Activated naive CD8-positive, alpha-beta T cell (primary cell): ENCODE measurements around the gene HARS2.
"Not testable (repeated sequence)": the region's sequence is repeated elsewhere in the genome, so short reads cannot be mapped to it uniquely, and the experiment has no call there.

ENCODE experiments used
- H3K27ac Mint-ChIP-seq: one replicate; pipeline ENCODE4 v1.8.0; 2021; ENCODE audit warnings: mixed read lengths
- H3K27me3 Mint-ChIP-seq: one replicate; pipeline ENCODE4 v1.8.0; 2021; ENCODE audit warnings: mixed read lengths
- H3K36me3 Mint-ChIP-seq: one replicate; pipeline ENCODE4 v1.8.0; 2021; ENCODE audit warnings: mixed read lengths
- H3K4me1 Mint-ChIP-seq: one replicate; pipeline ENCODE4 v1.8.0; 2021; ENCODE audit warnings: low read depth, mixed read lengths
- H3K4me3 Mint-ChIP-seq: one replicate; pipeline ENCODE4 v1.8.0; 2021; ENCODE audit warnings: mild to moderate bottlenecking, mixed read lengths
- H3K9me3 Mint-ChIP-seq: one replicate; pipeline ENCODE4 v1.8.0; 2021; ENCODE audit warnings: low read depth, mixed read lengths

The HARS2 gene

DNA sequence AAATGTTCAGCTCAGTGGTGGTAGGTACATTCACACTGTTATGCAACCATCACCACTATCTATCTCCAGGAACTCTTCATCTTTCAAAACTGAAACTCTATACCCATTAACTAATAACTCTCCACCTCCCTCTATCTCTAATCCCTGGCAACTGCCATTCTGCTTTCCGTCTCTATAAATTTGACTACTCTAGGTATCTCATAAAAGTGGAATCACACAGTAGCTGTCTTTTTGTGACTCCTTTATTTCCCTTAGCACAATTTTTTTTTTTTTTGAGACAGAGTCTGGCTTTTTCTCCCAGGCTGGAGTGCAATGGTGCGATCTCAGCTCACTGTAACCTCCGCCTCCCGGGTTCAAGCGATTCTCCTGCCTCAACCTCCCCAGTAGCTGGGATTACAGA, 30.1 kb downstream of the HARS2 start:
- H3K27me3 Mint-ChIP-seq, H3K36me3 Mint-ChIP-seq, H3K4me1 Mint-ChIP-seq: not testable (repeated sequence)

GRCh38 chr5:140725799-140726471, 34.7 kb downstream of the HARS2 start:
- Mint-ChIP-seq H3K36me3 (no peaks in the 10 kb centered on the region), H3K9me3 (no peaks in the 10 kb centered on the region), H3K27me3 (peaks cover 10% of the 10 kb centered on the region), H3K4me1 (peaks cover 8% of the 10 kb centered on the region), H3K27ac (peak overlapping the region; percentile 83), H3K4me3 (peak overlapping the region; percentile 86)

More for the DNA sequence above, 30.1 kb downstream of the HARS2 start:
- H3K9me3 Mint-ChIP-seq, H3K27ac Mint-ChIP-seq, H3K4me3 Mint-ChIP-seq: not testable (repeated sequence)

GRCh38 chr5:140733098-140733497, 41.8 kb downstream of the HARS2 start:
- Mint-ChIP-seq H3K36me3 (peaks cover 5% of the 10 kb centered on the region), H3K27ac (no peak overlapping the region), H3K4me3 (no peak overlapping the region), H3K9me3 (peaks cover 12% of the 10 kb centered on the region), H3K4me1 (no peaks in the 10 kb centered on the region), H3K27me3 (peaks cover 35% of the 10 kb centered on the region)

DNA sequence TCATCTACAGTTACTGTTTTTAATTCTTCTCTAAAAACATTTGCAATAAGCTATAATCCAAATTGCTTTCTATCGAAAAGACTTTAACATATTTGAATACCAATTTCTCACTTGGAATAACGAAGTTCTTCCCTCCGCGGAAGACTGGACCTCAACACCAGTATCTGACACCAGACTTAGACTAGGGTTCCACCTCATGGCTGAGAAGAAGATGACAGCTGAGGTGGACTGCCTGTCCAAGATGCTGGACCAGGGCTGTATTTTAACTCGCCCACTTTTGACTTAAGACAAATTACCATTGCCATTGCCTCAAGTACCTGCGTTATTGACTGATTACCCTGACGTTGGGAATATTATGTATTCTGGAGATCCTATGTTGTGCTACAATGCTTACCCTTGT, 43.1 kb downstream of the HARS2 start:
- H3K4me3 Mint-ChIP-seq = no peak overlapping the region
- no peaks in the 10 kb centered on the region for H3K4me1 Mint-ChIP-seq
- peaks cover 33% of the 10 kb centered on the region for H3K27me3 Mint-ChIP-seq
- H3K27ac Mint-ChIP-seq = no peak overlapping the region
- H3K36me3 Mint-ChIP-seq = peaks cover 5% of the 10 kb centered on the region
- H3K9me3 Mint-ChIP-seq = peaks cover 12% of the 10 kb centered on the region

GRCh38 chr5:140737486-140737885, 46.2 kb downstream of the HARS2 start:
- Mint-ChIP-seq H3K4me1 (no peaks in the 10 kb centered on the region), H3K36me3 (peaks cover 11% of the 10 kb centered on the region), H3K27ac (no peak overlapping the region), H3K9me3 (peaks cover 18% of the 10 kb centered on the region), H3K4me3 (no peak overlapping the region), H3K27me3 (peaks cover 36% of the 10 kb centered on the region)

- no peak overlapping the region for H3K4me3 Mint-ChIP-seq
- H3K36me3 Mint-ChIP-seq = peaks cover 13% of the 10 kb centered on the region
- no peaks in the 10 kb centered on the region for H3K4me1 Mint-ChIP-seq
- no peak overlapping the region for H3K27ac Mint-ChIP-seq
- H3K27me3 Mint-ChIP-seq = peaks cover 13% of the 10 kb centered on the region
- peaks cover 15% of the 10 kb centered on the region for H3K9me3 Mint-ChIP-seq
These were observed 50.7 kb downstream of the HARS2 start for GRCh38 chr5:140741967-140742366.
